IPS-11a (cell line): ENCODE data around the gene UAP1L1.
"Not testable (repeated sequence)": the region's sequence is repeated elsewhere in the genome, so short reads cannot be mapped to it uniquely, and the experiment has no call there.

Source experiments
- H3K4me3 ChIP-seq: one replicate; pipeline ENCODE4 v1.5.1; 2013; ENCODE audit warnings: low read depth, low read length, control low read depth

Gene UAP1L1

DNA sequence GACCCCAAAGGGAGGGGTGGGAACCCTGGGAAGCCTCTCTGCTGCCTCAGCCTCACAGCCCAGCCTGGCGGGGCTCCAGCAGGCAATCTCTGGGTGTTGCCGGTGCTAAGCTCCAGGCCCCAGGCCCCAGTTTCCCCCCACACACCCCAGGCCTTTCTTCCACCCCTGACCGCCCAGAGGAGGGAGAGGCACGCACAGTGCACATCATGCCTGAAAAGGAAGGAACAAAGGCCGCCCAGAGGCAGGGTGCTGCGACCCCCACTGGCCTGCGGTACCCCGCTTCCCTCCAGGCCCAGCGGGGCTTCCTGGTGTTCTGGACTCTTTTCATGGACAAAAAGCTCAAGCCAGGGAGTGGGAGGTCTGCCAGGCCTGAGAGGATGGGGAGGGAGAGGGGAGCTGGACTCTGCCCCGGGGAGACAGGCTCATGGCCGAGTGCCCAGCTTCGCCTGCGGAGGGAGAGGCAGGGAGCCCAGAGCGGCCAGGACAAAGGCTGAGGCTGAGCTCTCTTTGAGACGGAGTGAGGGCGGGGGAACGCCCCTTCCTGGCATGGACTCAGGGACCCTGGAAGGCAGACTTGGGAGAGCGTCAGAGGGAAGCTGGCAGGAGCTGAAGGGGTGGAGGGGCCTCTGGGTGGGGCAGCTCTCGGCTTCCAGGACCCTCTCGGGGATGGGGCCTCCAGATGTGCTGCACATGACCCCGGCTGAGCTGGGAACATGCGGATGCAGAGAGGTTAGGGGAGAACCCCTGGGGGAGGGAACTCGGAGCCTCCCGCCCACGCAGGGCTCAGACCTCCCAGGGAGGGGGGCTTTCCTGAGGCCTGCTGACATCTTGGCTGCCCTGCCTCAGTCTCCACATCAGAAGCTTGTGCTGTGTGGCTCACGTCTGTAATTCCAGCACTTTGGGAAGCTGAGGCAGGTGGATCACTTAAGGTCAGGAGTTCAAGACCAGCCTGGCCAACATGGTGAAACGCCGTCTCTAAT lies 21.6 kb upstream of the UAP1L1 start:
- H3K4me3 ChIP-seq = no peak overlapping the region

DNA sequence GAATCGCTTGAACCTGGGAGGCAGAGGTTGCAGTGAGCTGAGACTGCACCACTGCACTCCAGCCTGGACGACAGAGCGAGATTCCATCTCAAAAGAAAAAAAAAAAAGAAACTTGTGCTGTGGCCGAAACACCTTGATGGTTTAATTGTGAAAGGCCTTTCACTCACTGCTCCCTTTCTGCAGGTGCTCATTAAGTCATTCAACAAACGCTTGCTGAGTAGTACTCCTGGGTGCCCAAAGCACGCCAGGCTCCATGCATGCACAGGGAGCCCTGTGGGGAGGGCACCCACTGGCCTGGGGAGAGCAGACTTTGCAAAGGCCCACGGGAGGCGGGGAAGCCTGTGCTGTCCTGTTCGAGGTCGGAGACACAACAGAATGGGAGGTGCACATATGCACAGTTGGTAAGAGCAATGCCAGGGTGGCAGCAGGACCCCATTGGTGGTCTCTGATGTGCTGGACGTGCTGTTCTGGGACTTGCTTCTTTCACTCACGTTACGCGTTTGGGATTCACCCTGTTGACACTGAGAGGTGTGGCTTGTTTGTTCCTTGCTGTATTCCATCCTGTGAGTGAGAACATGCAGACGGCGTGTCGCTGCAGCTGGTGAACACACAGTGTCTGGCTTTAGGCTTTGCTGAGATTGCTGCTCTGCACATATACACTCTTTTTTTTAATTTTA lies 20.4 kb upstream of the UAP1L1 start:
- H3K4me3 ChIP-seq = no peak overlapping the region

DNA sequence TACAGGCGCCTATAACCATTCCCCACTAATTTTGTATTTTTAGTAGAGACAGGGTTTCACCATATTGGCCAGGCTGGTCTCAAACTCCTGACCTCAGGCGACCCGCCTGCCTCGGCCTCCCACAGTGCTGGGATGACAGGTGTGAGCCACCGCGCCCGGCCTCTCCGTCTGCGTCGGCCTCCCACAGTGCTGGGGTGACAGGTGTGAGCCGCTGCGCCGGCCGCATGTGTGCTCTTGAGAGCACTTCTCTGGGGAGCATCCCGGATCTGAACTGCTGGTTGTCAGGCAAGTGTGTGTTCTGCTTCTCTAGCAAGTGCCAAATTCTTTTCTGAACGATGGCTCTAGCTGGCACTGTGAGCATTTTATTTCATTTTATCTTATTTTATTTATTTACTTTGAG lies 19.8 kb upstream of the UAP1L1 start:
- no peak overlapping the region for H3K4me3 ChIP-seq

DNA sequence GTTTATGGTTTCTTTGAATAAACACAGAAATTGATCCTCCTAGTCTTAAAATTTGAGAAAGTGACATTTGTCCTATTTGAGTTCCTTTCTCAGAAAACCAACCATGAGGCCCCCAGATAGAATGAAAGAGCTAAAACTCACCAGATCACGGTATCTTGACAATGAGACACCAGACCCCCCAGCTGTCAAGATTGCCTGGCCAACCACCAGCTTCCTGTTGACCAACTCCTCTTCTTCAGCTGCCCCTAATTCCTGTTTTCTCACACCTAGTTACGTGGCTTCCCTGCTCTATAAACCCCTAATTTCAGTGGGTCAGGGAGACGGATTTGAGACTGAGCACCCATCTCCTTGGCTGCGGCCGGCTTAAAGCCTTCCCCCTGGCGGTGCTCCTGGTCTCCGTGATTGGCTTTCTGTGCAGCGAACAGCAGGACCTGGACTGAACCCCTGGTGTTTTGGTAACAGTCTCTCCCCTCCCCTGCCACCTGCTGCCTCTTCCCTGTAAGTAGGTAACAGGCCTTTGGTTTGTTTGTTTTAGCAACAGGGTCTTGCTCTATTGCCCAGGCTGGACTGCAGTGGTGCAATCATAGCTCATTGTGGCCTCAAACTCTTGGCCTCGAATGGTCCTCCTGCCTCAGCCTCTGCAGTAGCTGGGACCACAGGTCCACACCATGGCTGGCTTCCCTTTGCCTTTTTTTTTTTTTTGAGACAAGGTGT lies 18.6 kb upstream of the UAP1L1 start:
- no peak overlapping the region for H3K4me3 ChIP-seq

DNA sequence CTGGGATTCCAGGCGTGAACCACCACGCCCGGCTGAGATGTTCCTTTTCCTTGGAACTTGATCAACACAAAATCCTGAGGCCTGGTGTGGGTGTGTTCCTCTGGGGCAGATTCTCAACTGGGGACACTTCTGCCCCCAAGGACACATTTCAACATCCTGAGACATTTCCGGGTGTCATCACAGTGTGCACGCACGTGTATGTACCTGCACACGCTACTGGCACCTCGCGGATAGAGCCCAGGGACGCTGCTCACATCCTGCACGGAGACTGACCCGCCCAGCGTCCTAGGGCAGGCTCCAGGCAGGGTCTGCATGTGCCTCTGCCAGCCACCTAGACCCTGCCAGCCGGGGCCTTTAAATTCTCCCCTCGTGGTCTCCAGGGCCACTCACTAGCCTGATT lies 14.9 kb upstream of the UAP1L1 start:
- H3K4me3 ChIP-seq = no peak overlapping the region

DNA sequence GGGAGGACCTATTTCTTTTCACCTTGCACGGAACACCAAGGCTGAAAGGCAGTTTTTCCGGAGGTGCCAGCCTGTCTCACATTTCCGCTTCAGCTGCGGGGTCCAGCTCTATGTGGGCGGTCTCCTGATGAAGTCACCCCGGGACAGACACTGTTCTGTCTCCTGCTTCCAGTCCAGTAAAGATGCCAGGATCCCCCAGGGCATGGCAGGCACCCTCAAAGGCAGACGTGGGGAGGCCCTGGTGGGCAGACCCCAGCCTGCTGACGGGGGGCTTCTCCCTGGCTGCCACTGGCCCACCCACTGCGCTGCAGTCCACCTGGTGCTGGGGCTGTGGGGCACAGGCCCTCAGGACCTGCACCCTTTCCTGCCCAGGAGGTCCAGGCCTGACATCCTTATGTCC lies 14.5 kb upstream of the UAP1L1 start:
- not testable (repeated sequence) for H3K4me3 ChIP-seq

DNA sequence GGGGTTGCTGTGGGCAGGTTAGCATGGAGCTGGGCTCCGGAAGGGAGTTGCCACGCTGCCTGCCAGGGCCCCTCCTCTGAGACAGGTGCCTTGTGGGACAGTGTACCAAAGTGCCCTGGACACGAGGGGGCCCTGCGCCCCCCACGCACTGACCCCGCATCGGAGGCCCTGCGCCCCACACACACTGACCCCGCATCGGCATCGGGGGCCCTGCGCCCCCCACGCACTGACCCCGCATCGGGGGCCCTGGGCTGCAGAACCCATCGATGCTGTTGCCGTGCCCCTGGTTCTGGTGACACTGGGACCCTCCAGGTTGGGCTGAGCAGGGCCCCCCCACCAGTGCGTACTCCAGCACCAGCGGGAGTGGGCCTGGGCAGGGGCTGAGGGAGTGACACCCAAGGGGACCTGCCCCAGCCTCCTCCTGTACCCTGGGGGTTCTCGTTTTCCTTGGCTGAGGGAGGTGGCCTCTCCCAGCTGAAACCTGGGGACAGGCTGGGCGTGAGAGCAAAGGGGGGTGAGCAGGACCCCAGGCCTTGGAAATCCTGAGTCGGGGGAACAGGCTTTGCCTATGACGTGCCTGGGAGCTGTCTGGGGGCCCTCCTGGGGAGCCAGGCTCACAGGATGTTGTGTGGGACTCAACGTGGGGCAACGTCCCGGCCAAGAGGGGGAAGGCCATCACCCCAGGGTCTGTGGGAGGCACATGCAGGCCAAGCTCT lies 13.8 kb upstream of the UAP1L1 start:
- H3K4me3 ChIP-seq = no peak overlapping the region

DNA sequence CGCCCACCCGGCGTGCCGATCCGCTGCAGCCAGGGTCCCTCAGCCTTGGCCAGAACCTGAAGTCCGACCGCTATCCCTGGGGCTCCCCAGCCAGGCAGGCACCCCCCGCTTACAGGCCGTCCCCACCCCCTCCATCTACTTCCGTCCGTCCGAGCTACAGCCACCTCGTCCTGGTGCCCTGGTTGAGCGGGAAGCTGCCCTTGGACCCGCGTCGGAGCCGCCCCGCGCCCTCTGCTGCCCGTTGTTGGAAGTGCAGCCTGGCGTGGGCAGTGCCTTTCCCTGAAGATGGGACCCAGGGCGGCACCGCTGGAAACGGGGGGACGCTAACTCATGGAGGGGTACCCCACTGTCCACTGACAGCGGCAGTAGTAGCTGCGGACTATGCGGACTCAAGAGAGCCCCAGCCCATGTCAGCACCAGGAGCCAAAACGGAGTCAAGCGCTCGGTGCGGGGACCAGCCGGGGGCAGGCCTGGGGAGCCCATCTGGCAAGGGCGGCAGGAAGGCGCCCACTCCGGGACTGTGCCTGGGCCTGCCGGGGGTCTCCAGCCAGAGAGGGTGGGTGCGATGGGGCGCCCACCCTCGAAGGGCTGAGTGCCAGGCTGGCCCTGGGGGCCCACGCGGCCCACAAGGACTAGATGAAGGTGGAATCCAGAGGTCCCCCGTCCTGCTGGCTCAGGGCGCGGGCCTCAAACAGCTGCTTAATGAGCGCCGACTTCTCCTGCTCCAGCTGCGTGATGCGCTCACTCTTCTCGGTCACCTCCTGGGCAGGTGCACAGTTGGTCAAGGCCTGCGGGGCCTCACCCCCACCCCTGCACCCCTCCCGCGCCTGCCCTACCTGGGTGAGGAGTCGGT lies 13.1 kb upstream of the UAP1L1 start:
- no peak overlapping the region for H3K4me3 ChIP-seq

DNA sequence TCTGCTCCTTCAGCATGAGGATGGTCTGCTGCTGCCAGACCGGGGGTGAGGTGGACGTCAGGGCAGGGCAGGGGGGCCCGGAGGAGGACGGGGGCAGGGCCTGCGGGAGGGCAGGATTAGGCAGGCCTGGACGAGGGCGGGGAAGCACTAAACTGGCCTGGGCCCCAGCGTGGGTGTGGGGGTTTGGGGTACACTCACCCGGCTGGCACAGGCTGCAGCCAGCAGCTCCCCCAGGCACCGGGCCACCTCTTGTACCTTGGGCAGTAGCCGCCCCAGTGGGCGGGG lies 12.5 kb upstream of the UAP1L1 start:
- no peak overlapping the region for H3K4me3 ChIP-seq

DNA sequence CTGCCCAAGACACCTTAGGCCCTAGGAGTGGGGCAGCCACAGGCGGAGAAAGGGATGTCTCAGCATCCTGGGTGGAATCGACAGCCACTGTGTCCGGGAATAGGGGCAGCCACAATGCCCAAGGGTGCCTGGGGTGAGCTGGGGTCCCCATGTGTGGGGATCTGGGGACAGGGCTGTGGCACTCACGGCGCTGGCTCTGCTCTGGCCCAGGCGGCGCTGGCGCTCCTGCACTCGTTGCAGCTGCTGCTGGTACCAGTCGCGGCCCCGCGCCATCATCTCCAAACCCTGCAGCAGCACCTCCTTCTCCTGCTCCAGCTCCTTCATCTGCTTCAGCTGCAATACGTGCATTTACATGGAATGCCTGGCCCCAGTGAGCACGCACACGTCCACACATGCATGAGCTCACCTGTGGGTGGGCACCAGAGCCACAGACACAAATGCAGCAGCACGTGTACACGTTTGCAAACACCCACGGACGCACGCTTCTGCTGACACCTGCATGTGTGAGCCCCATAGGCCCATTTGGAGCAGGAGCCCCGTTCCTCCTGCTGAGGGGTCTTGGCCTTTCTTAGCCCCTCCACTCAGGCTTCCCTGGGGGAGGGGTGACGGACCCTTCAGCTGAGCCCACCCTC lies 11.9 kb upstream of the UAP1L1 start:
- no peak overlapping the region for H3K4me3 ChIP-seq

DNA sequence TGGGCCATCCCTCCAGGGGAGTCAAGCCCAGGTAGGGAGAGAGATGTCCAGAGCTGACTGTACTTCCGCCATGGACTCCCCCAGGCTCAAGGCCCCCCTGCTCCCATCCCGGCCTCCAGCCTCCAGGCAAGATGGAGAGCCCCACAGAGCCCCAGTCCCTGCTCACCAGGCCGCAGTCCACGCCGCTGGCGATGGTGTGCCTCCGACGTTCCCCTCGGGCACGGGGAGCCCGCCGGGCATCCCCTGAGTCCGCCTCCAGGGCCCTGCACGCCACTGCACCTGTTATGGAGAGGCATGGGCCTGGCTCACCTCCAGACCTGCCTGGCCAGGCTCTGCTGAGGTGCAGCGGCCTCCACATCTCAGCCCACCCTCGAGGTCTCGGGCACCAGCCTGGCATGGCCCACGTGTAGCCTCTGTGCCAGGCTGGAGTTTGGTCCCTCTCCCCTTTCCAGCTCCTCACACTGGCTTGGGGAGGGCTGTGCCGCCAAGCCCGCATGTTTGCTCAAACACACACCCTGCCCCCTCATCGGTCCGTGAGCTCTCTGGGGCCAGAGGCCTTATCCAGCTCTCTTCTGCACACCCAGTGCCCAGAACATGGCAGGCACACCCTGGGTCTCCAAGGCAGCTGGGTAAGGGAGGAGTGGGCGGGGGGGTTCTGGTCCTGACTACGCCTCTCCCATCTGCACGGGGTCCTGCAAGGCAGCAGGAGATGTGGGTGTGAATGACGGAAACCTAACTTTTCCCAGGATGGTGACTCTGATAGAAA lies 11.0 kb upstream of the UAP1L1 start:
- no peak overlapping the region for H3K4me3 ChIP-seq

DNA sequence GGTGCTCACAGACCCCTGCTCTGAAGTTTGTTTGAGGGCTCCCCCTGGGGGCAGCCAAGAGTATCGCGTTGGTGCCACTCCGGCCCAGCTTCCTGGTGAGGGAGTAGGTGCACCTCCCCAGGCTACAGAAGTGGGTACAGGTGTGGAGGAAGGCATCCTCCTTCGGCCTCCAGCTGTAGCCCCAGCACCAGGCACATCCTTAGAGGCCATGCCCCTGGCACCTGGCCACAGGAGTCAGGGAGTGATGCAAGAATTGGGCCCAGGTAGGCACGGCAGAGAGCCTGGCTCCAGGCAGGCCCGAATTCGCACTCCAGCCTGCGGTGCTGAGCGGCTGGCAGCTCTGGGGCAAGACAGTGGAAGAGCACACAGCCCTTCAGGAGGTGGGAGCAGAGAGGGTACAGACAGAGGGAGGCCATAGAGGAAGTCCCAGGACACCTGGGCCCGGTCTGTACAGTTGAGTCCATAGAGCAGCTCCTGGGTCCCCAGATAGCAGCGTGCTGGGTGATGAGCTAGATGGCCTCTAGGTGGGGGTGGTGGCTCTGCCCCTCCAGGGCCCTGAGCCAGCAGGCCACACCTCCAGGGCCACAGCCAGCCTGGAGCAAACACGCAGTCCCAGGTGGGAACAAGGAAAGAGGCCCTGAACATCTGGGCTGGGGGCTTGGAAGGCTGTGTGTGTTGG lies 9.3 kb upstream of the UAP1L1 start:
- H3K4me3 ChIP-seq = no peak overlapping the region

DNA sequence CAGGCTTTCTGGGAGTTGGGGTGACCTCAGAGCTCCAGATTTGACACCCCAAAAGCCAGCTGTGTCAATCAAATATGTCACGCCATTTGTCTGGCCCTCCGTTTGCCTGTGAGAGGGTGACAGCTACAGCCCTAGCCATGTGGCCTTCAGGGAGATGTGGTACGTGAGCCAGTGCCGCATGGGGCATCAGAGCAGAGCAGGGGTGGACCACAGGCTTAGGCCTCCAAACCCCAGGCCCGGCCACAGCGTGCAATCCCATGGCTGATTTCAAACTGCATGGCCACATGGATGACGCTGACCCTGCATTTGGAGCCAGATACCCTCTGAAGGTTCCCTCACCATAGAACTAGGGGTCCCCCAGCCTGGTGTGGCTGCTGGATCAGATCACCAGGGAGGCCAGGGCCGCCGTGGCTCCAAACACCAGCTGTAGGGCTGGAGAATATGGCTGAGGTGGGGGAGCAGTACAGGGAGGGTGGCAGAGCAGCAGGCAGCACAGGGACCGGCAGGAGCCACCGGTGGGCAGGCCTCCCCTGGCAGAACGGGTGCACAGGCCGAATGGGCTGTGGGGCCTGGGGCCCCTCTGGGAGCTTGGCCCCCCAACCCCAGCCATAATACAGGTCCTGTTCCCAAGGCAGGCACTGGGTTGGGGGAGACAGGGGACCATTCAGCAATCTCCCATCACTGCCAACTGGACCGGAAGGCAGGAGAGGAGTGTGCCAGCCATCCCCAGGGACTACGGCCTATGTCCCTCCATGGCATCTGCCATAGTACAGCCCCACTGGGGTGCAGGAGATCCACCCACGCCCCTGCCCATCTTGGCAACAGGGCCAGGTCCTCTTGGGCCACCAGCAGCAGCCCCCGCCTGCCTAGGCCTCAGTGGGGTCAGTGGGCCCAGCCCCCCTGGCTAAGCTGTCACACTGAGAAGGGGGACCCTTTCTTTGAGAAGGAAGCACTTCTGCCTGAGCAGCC lies 8.5 kb upstream of the UAP1L1 start:
- H3K4me3 ChIP-seq = peak overlapping the region; percentile 56

DNA sequence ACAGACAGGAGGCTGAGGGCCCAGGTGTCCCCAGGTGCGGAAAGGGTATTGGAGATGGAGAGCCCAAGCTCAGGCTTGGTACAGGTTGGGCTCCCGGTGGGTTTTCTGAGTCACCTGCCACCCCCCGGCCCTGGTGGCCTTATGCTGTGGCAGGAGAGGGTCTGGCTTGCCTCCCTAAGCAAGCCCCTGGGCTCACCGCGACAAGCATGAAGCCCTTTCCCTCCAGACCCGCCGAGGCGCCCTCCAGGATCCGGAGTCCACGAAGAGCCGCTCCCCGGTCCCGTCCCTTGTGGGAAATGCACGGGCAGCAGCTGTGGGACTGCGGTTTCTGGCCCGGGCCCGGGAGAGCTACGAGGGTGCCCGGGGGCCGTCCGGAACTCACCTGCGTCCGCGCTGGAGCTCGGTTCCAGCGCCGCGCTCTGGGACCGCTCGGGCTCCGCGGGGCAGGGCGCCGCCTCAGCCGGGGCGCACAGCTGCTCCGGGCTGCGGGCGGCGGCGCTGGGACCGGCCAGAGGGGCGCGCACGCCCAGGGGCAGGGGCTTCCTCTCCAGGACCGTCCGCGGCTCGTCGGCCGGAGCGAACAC lies 7.7 kb upstream of the UAP1L1 start:
- peak overlapping the region; percentile 56 for H3K4me3 ChIP-seq

DNA sequence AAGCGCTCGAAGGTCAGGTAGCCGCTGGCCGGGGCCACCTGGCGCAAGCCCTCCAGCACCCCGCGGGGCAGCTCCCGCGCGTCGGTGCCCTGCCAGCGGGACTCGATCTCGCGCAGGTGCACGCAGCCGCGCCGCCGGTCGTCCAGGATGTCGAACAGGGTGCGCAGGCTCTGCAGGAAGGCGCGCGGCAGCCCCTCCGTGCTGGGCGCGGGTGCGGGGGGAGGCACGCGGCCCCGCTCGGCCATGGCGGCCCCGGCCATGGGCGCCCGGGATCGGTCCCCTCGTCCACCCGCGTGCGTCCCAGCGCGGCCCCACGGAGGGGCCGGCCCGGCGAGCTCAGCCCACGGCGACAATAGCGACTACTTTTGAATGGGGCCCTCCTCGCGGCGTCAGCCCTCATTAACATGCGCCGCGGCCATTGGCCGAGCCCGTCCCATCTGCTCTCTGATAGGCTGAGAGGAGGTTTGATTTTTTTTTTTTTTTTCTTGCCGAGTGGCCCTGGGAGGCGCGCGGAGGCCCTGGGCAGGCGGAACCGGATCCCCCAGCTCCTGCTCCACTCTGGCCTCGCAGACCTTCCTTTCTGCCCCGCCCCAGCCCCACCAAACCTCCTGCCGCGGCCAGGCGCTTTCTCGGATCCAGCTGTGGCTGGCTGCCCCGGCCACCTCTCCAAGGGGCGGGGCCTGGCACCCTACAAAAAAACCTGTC lies 7.0 kb upstream of the UAP1L1 start, which contains the start of gene SAPCD2:
Gene SAPCD2 (minus strand): TSS at position 357 of the 705 bp plus-strand sequence. CDS start 97 bp downstream, at position 260.
- peak within 1 kb of the TSS; percentile 56 for H3K4me3 ChIP-seq

DNA sequence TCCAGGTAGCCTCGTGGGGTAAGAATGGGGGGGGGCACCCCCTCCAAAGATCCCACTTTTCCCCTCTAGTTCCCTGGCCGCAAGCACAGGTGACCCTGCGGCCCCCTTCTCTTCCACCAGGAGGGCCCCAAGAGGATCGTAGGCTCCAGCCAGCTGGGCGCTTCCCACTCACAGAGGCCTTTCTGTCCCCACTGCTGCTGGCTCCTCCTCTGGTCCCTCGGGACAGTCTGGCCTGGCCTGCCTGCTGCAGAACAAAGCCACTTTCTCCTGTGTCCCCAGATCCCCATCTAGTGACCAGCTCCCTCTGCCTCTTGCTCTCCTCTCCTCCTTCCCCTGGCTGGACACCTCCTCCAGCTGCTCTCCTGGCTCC lies 6.4 kb upstream of the UAP1L1 start:
- peak overlapping the region; percentile 4 for H3K4me3 ChIP-seq
